ENCODE results near the gene DHCR24.
"Not testable (repeated sequence)": the region's sequence is repeated elsewhere in the genome, so short reads cannot be mapped to it uniquely, and the experiment has no call there.

DHCR24 gene

DNA sequence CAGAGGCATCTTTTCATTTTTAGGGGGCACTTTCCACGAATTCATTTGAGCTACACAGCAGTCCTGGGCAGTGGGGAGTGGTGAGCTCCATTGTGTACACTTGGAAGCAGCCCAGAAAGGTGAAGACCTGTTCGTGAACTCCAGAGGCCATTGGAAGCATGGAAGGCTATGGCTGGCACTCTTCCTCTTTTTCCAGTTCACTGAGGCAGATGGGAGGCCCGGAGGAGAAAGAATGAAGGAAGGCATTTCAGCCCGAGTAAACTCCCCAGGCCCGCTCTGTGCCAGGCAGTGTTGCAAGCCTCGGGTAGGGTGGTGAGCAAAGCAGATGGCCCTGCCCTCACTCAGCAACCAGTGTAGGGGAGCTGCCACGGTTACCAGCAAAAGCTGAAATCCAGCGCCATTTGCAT, 673 bp upstream of the DHCR24 start:
- no peak for DNase-seq

DNA sequence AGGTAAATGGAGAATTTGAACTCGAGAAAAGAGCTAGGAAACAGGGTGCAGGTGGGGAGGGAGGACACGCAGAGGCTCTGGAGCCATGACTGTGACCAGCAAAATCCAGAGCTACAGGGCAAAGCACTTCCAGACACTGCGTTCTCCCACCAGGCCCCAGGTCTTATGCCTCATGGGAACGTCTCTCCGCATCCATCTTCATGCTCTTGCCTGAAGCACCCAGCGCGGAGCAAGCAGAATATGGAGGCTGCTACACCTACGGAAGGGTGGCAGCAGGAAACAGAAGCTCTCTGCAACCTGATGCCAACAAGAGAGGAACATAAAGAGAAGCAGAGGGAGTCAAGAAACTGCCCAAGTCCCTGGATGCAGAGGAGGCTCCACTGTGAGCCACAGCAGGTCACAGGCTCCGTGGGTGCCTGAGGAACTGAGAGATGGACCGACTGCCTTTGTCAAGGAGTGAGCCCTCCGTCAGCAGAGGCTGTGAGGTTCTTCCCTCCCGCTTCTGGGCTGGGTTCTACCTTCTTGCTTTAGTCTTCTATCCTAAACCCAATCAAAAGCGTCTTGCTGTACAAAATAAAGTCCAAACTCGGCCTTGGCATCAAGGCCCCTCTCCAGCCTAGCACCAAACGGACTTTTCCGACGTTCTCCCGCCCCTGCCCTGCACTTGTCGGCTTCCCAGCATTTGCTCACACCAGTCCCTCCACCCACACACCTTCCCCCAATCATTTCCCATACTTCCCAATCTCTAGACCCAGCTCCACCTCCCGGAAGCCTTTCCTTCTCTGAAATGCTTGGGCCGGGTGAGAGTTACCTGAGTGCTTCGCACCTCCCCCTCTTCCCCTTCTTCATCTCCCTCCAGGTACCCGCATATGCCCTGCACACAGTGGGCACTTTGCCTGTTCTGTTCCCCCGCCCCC, 930 bp downstream of the DHCR24 start:
- DNase-seq, result no peak

DNA sequence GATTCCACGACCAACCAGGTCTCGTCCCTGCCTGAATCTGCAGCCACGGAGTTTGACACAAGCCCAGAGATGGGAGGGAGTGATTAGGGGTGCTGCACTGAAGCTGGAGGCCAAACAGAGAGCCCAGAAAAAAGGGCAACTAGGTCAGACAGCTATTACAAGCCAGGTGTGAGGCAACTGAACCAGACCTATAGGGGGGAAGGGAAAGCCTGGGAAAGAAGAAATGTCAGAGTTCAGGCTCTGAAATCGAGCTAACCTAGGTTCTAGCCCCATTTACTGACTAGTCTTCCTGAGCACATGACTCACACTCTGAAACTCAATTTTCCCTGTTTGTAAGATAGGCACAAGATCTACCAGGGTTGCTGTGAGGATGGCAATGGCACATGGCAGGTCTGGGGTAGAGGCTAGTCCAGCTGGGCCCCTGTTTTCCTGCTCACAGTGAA, 1.7 kb downstream of the DHCR24 start:
- DNase-seq, result no peak

DNA sequence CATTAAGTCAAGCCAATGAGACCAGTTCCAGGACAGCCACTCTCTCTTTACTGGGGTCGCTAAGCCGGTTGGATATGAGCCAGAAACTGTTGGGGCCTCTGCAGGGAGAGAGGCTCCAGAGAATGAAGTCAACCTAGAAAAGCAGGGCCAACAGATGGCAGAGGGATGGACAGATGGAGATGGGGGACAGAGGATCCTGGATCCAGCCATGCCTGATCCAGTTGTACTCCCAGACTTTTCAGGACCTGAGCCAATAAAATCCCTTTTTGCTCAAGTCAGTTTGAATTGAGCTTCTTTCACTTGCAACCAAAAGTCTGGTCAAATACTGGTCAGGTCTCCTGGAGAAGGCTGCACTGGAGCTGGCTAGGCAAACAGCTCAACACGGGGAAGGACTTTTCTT, 2.2 kb downstream of the DHCR24 start:
- DNase-seq, result no peak

DNA sequence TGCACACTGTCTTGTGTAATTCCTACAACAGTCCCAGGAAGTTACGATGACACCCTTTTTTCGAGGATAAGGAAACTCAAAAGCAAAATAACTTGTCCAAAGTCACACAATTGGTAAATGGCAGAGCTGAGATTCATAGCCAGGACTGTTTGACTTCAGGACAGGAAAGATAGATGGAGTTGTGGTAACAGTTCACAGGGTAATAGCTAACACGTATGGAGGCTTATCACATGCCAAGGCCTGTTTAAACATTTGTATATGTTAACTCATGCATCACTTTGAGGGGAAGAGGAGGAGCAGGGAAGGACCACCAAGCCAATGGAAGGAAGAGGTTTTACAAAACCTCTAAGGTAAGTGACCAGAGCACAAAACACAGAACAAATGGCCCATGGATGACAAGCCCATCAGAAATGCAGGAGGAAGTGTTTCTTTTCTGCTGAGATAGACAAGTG, 2.8 kb downstream of the DHCR24 start:
- DNase-seq, result no peak

DNA sequence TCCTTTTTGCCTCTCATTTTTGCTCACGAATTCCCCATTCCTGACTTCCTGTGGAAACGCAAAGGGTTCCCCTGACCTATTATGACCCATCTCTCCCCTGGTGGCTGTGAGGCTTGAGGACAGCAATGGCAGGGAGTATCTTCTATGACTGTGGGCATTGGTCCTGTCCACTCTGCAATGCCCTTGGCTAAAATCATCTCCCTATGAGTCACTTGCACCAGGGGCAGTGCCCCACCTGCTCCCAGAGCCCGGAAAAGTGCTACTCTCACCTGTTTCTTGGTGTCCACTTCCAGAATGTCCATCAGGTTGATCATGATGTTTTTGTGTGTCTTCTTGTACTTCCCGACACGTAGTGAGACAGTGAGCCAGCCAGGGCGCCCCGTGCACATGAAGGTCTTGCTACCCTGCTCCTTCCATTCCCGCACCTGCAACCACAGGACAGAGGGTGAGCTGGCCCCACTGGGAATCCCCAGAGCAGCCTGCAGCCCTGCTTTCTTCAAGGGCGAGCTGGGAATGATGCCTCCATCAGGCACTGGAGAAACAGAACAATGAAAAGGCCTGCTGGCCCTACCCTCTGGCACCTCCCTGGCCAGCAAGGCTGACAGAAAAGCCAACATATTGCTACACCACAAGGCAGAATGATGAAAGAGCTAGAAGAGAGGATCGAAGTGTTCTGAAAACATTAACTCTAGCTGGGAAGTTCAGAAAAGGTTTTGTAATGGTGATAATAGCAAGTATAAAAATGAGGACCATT, 3.5 kb downstream of the DHCR24 start:
- DNase-seq, result no peak

DNA sequence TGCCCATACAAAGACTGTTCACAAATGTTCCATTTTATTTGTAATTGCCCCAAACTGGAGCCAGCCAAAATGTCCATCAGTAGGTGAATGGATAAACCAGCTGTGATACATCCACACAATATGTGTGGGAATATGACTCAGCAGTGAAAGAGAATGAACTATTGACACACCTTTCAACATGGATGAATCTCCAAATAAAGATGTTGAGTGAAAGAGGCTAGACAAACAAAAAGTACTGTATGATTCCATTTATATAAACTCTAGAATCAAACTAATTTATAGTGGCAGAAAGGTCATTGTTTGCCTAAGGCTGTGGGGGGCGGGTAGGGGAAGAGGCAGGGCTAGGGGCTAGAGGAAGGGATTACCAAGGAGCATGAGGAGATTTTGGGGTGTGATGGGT, 4.5 kb downstream of the DHCR24 start:
- DNase-seq, result no peak

DNA sequence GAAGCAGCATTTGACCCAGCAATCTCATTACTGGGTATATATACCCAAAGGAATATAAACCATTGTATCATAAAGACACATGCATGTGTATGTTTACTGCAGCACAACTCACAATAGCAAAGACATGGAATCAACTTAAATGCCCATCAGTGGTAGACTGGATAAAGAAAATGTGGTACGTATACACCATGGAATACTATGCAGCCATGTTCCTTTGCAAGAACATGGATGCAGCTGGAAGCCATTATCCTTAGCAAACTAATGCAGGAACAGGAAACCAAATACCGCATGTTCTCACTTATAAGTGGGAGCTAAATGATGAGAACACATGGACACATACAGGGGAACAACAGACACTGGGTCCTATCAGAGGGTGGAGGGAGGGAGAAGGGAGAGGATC, 5.4 kb downstream of the DHCR24 start:
- DNase-seq, result not testable (repeated sequence)

DNA sequence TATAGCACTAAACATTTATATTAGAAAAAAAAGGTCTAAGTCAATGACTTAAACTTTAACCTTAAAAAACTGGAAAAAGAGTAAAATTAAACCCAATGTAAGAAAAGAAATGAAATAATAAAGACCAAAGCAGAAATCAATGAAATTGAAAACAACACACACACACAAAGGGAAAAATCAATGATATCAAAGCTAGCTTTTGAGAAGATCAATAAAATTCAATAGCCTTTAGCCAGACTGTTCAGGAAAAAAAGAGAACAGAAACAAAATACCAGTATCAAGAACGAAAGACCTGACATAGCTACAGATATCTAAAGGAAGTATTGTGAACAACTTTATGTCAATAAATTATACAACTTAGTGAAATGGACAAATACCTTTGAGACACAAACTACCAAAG, 7.1 kb downstream of the DHCR24 start:
- DNase-seq, result no peak

DNA sequence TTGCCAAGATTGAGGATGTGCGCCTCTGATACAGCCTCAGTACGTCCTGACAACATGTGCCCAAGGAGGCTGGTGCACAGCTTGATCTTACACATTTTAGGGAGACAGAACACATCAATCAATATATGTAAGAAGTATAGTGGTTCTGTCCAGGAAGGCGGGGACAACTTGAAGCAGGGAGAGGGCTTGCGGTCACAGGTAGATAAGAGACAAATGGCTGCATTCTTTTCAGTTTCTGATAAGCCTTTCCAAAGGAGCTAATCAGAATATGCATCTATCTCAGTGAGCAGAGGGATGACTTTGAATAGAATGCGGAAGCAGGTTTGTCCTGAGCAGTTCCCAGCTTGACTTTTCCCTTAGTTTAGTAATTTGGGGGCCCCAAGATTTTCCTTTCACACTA, 10.2 kb downstream of the DHCR24 start:
- DNase-seq, result no peak

DNA sequence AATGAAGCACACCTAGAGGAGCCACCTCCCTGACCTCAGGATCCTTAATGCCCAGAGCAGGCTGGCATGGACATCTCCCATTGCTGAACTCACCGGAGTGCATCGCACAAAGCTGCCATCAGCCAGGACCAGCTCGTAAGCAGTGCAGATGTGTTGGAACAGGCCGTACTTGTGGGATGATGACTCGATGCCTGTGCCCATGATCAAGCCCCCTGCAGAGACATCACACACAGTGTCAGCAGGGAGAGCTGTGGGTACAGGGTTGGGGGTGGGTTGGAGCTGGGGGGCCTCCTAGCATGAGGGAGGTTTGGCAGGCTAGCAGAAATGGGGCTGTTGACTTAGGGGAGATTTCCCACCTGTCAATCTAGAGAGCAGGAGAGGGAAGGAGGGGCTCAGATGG, 12.0 kb downstream of the DHCR24 start:
- no peak for DNase-seq

DNA sequence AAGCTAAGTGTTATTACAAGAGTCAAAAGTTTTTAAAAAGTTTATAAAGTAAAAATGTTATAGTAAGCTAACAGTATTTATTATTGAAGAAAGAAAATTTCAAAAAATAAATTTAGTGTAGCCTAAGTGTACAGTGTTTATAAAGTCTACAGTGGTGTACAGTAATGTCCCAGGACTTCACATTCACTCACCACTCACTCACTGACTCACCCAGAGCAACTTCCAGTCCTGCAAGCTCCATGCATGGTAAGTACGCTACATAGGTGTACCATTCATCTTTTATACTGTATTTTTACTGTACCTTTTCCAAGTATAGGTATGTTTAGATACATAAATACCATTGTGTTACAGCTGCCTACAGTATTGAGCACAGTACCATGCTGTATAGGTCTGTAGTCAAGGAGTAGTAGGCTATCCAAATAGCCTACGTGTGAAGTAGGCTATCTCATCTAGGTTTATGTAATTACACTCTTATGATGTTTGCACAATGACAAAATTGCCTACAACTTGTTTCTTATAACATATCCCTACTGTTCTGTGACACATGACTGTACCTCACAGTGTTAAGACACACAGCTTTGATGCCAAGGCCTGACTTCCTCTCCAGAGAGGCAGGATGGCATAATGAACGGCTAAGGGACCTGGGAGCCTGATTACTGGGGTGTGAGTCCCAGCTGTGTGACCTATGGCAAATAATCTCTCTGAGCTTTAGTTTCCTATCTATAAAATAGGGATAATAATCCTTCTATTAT, 12.7 kb downstream of the DHCR24 start:
- DNase-seq, result no peak

DNA sequence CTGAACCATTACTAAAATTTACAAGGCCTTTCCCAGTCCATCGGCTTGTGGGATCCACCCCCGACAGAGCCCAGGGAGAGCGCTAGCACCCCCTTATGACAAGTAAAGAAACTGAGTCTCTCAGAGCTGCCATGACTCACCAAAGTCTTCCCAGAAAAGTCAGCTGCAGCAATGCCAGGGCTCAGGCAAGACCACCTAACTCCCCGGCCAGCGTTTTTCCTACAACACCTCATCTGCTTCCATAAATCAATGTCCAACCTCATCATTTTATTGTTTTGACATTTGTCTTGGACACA, 15.0 kb downstream of the DHCR24 start:
- no peak for DNase-seq

DNA sequence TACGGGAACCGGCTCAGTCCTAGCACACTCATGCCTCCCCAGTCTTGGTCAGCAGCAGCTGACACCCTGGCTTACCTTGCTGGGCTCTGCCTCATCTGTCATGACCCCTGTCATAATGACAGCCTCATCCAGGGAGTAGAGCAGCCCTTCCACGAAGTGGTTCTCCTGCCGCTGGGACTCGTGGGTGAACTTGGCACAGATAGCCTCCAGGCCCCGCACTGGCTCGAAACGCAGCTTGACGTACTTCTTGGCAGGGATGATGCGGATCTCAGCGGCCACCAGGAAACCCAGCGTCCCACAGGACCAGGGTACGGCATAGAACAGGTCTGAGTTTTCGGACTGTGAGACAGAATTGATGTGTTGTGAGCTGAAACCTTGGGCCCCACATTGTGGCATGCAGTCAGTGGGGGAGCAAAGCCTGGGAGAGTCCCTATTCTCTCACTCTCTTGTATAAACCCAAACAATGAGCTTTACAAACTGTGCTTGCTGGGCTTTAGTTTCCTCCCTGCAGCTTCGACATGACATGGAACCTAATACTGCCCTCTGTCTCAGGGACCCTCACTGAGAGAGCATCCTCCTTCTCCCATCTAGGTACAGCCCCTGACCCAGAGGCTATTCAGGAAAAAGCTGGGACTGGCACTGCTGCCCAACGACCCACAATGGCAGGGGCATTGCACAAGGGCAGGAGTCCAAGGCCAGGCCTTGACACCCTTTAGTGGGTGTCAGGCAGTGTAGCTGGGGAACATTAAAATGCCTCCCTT, 15.5 kb downstream of the DHCR24 start:
- DNase-seq, result no peak

DNA sequence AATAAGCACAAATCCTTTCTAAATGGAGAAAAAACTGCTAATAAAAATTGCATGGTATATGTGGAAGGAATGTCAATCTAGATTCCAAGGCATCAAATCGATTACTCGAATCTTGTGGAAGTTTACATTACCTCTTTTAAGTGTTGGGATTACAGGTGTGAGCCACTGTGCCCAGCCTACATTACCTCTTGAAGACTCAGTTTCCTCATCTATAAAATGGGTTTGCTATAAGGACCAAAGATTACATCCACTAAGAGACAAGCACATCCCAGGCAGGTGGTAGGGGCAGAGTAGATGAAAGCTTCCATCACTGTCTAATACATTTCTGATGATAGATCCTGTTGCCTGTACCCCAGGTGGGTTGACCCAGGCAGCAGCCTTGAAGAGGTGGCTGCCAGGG, 16.1 kb downstream of the DHCR24 start:
- no peak for DNase-seq

DNA sequence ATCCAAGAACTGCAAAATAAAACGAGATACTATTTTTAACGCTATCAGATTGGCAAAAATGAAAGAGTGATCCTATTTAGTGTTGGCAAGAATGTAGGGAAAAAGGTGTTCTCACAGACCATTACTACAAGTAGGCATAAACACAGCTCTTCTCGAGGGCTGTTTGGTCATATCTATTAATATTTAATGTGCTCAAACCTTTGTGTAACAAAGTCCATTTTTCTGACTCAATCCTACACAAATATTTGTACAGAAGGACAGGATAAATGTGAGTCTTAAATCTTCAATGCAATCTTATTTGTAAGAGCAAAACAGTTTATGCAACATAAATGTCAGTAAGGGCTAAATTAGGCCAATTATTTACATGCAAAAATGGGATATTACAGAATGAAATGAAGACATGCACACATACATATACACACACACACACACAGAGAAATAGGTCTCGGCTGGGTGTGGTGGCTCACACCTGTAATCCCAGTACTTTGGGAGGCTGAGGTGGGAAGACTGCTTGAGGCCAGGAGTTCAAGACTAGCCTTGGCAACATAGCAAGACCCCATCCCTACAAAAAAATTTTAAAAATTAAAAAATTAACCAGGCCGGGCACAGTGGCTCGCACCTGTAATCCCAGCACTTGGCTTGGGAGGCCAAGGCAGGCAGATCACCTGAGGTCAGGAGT, 17.7 kb downstream of the DHCR24 start:
- no peak for DNase-seq

DNA sequence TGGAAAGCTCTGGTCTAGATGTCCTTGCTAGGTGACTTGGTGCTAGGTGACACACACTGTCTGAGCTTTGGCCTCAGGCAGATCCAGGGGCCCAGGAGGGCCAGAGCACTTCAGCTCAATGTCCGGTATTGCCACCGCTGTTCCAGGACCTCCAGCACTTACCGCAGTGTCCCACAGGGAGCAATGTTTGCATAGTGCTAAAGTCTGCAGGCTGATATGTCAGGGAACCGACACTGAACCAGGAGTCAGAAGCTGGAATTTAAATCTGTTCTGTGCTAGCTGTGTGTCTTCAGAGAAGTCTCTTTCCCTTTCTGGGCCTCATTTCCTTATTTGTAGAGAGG, 19.3 kb downstream of the DHCR24 start:
- DNase-seq, result no peak

DNA sequence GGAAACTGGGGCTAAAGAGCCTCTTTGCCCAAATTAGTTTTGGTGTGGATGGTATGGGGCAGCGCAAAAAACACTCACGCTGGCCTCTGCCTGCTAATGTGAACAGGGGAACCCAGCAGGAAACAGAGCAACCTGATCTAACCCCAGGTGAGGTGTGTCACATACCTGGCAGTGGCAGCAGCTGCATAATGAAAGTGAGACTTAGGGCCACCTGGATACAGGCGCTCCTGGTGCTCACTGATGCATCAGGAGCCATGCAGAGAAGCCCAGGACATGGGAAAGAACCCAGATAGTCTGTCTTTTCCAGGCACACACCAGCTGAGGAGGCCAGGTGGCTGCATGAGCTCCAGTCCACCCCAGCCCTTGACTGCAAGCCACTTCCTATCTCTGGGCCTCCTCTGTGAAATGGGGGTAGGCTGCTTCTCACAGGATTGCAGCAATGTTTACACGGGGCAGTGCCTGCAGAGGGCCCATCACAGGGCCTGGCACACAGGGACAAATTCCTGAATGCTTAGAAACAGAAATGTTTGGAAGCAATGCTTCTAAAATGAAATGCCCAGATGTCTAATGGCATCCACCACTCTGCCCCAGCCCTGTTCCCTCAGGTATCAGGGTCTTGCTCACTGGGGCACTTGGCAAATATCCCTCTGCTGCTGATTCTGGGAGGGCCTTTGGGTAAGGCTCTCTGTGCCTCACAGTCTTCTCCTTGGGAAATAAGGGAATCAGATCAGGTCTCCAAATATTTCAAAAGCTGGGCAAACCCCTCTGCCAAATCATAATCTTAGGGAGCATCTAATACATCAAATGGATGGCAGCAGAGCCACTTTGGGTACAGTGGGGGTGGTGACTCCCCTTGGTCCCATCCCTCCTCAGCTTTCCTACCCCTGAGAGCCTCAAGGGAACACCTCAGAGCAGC, 19.9 kb downstream of the DHCR24 start:
- DNase-seq, result no peak

DNA sequence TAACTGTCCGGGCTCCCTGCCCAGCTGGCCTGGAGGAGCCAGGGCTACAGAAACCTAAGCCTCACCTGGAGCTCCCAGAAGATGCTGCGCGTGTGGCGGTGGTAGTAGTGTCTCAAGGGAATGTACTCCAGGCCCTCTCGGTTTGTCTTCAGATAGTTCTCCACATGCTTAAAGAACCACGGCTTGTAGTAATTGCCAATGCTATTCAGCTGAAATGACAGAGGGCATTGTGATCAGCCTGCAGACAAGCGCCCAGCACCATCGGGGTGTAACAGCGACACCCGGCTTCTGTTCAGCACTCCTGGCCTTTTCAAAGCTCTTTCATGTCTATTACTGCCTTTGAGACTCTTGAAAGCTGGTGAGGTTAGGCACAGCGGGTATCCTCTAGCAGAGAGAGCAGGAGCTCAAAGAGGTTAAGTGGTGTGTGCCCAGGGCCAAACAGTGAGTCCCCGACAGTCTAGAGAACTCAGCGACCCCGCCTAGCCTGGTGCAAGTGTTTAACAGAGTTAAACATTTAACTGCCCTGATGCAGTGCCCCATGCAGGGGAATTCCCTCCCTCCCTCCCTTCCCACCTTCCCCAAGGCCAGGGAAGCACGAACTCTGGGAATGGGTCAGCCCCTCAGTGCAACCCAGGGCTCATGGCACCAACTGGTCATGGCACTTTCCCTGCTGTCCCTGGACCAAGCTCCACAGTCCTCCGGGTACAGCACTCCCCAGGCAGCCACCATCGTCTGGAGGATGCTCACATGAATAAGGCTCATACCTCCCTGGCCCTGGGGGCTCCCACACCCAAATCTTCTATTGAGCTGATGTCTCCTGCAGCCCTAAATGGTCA, 21.5 kb downstream of the DHCR24 start:
- DNase-seq, result no peak

All from CD4-positive, alpha-beta T cell treated with Interleukin-6 for 4 hours (primary cell).